Progenitor cell of endocrine pancreas (in vitro differentiated cells): ENCODE results near the gene PABPN1. TPM values are rescaled to one million over a fixed set of nuclear protein-coding genes. Genes with fewer than 3 reads are reported as not detected.

Experiments used
- DNase-seq: peaks from one replicate; pipeline ENCODE4 v3.0.0; 2021; ENCODE audit warnings: low spot score; ENCODE audit not compliant: unreplicated experiment
- H3K27ac Mint-ChIP-seq: 2 replicates; pipeline ENCODE4 v1.8.0; 2021; ENCODE audit warnings: mild to moderate bottlenecking, moderate library complexity, mixed read lengths
- H3K27me3 Mint-ChIP-seq: 2 replicates; pipeline ENCODE4 v1.8.0; 2021; ENCODE audit warnings: mixed read lengths
- H3K36me3 Mint-ChIP-seq: 2 replicates; pipeline ENCODE4 v1.8.0; 2022; ENCODE audit warnings: mixed read lengths; ENCODE audit not compliant: insufficient read depth
- H3K4me1 Mint-ChIP-seq: 2 replicates; pipeline ENCODE4 v1.8.0; 2021; ENCODE audit warnings: low read depth, mixed read lengths
- H3K4me3 Mint-ChIP-seq: 2 replicates; pipeline ENCODE4 v1.8.0; 2021; ENCODE audit warnings: low read depth, mild to moderate bottlenecking, moderate library complexity, mixed read lengths
- H3K9me3 Mint-ChIP-seq: 2 replicates; pipeline ENCODE4 v1.8.0; 2021; ENCODE audit warnings: low read depth, mixed read lengths
- CTCF ChIP-seq: fragments of 200-600 bp; sonication (generic); IDR thresholded peaks from one replicate; pipeline ENCODE4 v1.5.0; 2021; ENCODE audit warnings: antibody characterized with exemption, mild to moderate bottlenecking; ENCODE audit not compliant: unreplicated experiment
- total RNA-seq: library from RNA; stranded (reverse); gene quantifications from 2 replicates; pipeline ENCODE4 v1.2.1, GENCODE V29; 2021

The PABPN1 gene
- total RNA-seq, 1 donor from 2014 or later, result 318 TPM

- Mint-ChIP-seq H3K9me3 (no peaks in the 10 kb centered on the region), H3K4me1 (peaks cover 24% of the 10 kb centered on the region), H3K36me3 (peaks cover 4% of the 10 kb centered on the region), H3K27ac (peak within 1 kb of the TSS; percentile 98), H3K4me3 (peak within 1 kb of the TSS; percentile 89), H3K27me3 (peaks cover 6% of the 10 kb centered on the region)
- TF ChIP-seq CTCF, result no peak
- DNase-seq, result peak; percentile 48
These were observed 43.9 kb downstream of the PABPN1 start, which contains the start of gene EFS for GRCh38 chr14:23365036-23365731. Gene EFS (minus strand): TSS chr14:23365172. CDS start chr14:23365025, 147 bp downstream.

GRCh38 chr14:23365732-23366425, 44.6 kb downstream of the PABPN1 start:
- Mint-ChIP-seq H3K9me3 (no peaks in the 10 kb centered on the region), H3K27ac (peak overlapping the region; percentile 52), H3K27me3 (peaks cover 6% of the 10 kb centered on the region), H3K4me1 (peaks cover 24% of the 10 kb centered on the region), H3K36me3 (peaks cover 2% of the 10 kb centered on the region), H3K4me3 (peak overlapping the region; percentile 71)
- TF ChIP-seq CTCF, result no peak
- DNase-seq, result peak; percentile 57

- Mint-ChIP-seq H3K27ac (peak overlapping the region; percentile 93), H3K27me3 (peaks cover 11% of the 10 kb centered on the region), H3K4me1 (peaks cover 21% of the 10 kb centered on the region), H3K9me3 (no peaks in the 10 kb centered on the region), H3K4me3 (peak overlapping the region; percentile 71), H3K36me3 (no peaks in the 10 kb centered on the region)
- TF ChIP-seq CTCF, result no peak
- DNase-seq, result peak; percentile 68
These were observed 45.2 kb downstream of the PABPN1 start for GRCh38 chr14:23366426-23366921.

GRCh38 chr14:23370221-23370620, 49.0 kb downstream of the PABPN1 start:
- Mint-ChIP-seq H3K4me3 (no peak overlapping the region), H3K27me3 (peaks cover 13% of the 10 kb centered on the region), H3K4me1 (peaks cover 7% of the 10 kb centered on the region), H3K27ac (no peak overlapping the region), H3K36me3 (no peaks in the 10 kb centered on the region), H3K9me3 (no peaks in the 10 kb centered on the region)
- DNase-seq, result no peak
- no peak for TF ChIP-seq CTCF

GRCh38 chr14:23371865-23372264, 50.6 kb downstream of the PABPN1 start:
- H3K9me3 Mint-ChIP-seq, result no peaks in the 10 kb centered on the region
- no peak overlapping the region for H3K4me3 Mint-ChIP-seq
- DNase-seq, result no peak
- no peak for TF ChIP-seq CTCF
- peaks cover 2% of the 10 kb centered on the region for H3K4me1 Mint-ChIP-seq
- H3K27me3 Mint-ChIP-seq, result peaks cover 15% of the 10 kb centered on the region
- H3K36me3 Mint-ChIP-seq, result no peaks in the 10 kb centered on the region
- no peak overlapping the region for H3K27ac Mint-ChIP-seq
